Body of pancreas (tissue), 4 donors: ENCODE data around the gene CCL2. TPM values are rescaled to one million over a fixed set of nuclear protein-coding genes. Genes with fewer than 3 reads are reported as not detected.

ENCODE experiments used
- ATAC-seq: fragments of 150-250 bp; one replicate; pipeline ENCODE4 v1.9.1; 2016
- DNase-seq, 4 donors: peaks; one replicate each; pipeline ENCODE4 v3.0.0-alpha.2; 2019
- H3K27ac ChIP-seq, 4 donors: fragments of 200-600 bp; sonication (generic); 1 replicate in 3 of 4; 2 replicates in 1 of 4; pipeline versions ENCODE4 v1.5.1 to v1.6.1; 2016 to 2019; ENCODE audit warnings: mild to moderate bottlenecking in 1 of 4, mixed read lengths in 1 of 4, moderate library complexity in 1 of 4
- H3K27me3 ChIP-seq, 2 donors: fragments of 200-600 bp; sonication (generic); one replicate each; pipeline ENCODE4 v1.6.0; 2016; ENCODE audit warnings: mild to moderate bottlenecking in 1 of 2
- H3K36me3 ChIP-seq, 2 donors: fragments of 200-600 bp; sonication (generic); replicated peaks in 1 of 2; 2 replicates each; pipeline ENCODE4 v1.5.1; 2016; ENCODE audit warnings: low read depth in 2 of 2; ENCODE audit not compliant: insufficient read depth in 1 of 2
- H3K4me1 ChIP-seq: fragments of 200-600 bp; sonication (generic); one replicate; pipeline ENCODE4 v1.6.0; 2016
- H3K4me3 ChIP-seq, 2 donors: fragments of 200-600 bp; sonication (generic); 1 replicate in 1 of 2; 2 replicates in 1 of 2; pipeline ENCODE4 v1.5.1; 2016 to 2019
- H3K9me3 ChIP-seq, 3 donors: fragments of 200-600 bp; sonication (generic); 1 replicate in 2 of 3; 2 replicates in 1 of 3; pipeline ENCODE4 v1.5.1; 2016
- POLR2A ChIP-seq, 3 donors: fragments of 450-650 bp; IDR thresholded peaks; one replicate each; pipeline ENCODE4 v1.6.1; 2016; ENCODE audit warnings: antibody characterized with exemption in 3 of 3, mild to moderate bottlenecking in 2 of 3
- WGBS, 2 donors: methylation state at CpG; one replicate each; pipeline ENCODE4 v1.1.5; 2017; 5-methylcytosine and 5-hydroxymethylcytosine counted together
- intact Hi-C: fragments of 100-400 bp; cut with DNase I; formaldehyde crosslinking; loops from one replicate; pipeline ENCODE4 v1.15.1; 2023
- total RNA-seq, 2 donors: library from RNA; depleted of rRNA; stranded (reverse); fragments of >200 nt; gene quantifications; one replicate each; pipeline ENCODE4 v1.1.0, GENCODE V29; 2016
- TF ChIP-seq, protein P1 (sequence below), 7 experiments: fragments of 450-650 bp in 4 of 7; fragments of 200-600 bp in 3 of 7; sonication (generic) in 3 of 7; IDR thresholded peaks; one replicate each; pipeline ENCODE4 v1.5.1; 2016 to 2019; ENCODE audit warnings: antibody characterized with exemption in 7 of 7

The CCL2 gene
- total RNA-seq, 2 donors from 2014 or later: 34.0 to 49.8 TPM

DNA sequence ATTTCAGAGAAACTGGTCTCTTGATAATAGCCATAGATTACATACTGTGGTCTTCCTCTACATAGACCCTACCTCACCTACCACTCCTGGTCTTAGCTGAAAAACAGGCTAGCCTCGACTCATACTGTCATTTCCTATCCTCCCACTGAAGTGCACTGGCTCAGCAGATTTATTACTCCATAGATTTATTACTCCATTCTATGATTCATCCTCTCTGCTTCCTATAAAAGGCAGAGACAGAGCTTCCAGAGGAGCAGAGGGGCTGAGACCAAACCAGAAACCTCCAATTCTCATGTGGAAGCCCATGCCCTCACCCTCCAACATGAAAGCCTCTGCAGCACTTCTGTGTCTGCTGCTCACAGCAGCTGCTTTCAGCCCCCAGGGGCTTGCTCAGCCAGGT lies 14.9 kb downstream of the CCL2 start, which contains the start of gene CCL7:
CCL7 (plus strand) TSS at position 253 of the 400 bp plus-strand sequence; CDS start at position 323, 70 bp downstream.
- H3K9me3 ChIP-seq: no peaks in the 10 kb centered on the region
- 32 to 35% methylated on average over 1 of the region's 1 CpG for WGBS, 2 donors
- no peak for TF ChIP-seq POLR2A (IDR thresholded peaks at IDR 0.05)
- TF ChIP-seq, protein P1, sequence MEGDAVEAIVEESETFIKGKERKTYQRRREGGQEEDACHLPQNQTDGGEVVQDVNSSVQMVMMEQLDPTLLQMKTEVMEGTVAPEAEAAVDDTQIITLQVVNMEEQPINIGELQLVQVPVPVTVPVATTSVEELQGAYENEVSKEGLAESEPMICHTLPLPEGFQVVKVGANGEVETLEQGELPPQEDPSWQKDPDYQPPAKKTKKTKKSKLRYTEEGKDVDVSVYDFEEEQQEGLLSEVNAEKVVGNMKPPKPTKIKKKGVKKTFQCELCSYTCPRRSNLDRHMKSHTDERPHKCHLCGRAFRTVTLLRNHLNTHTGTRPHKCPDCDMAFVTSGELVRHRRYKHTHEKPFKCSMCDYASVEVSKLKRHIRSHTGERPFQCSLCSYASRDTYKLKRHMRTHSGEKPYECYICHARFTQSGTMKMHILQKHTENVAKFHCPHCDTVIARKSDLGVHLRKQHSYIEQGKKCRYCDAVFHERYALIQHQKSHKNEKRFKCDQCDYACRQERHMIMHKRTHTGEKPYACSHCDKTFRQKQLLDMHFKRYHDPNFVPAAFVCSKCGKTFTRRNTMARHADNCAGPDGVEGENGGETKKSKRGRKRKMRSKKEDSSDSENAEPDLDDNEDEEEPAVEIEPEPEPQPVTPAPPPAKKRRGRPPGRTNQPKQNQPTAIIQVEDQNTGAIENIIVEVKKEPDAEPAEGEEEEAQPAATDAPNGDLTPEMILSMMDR (IDR thresholded peaks at IDR 0.05): no peak
- DNase-seq: no peak
- H3K27ac ChIP-seq: no peak within 1 kb of the TSS
- no peaks in the 10 kb centered on the region for H3K36me3 ChIP-seq
- intact Hi-C loops: no loop called here
- no peak within 1 kb of the TSS for H3K4me3 ChIP-seq
- no peaks in the 10 kb centered on the region for H3K27me3 ChIP-seq
- H3K4me1 ChIP-seq: no peaks in the 10 kb centered on the region
- ATAC-seq: no peak

DNA sequence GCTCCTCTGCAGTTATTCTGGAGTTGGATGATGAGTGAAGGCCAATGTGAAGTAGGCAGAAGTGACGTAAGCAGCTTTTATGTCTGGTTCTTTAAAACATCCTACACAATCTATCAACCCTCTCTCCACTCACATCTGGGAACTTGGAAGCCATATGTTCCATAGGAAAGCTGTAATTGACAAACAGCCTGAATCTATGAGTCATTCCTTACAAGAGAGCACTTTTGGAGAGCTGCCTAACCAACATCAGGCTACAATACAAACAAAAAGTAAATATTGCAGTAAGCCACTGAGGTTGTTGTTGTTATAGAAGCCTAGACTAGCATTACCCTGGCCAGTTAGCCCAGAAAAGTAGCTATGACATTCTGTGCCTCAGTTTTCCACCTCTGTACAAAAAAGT lies 20.8 kb downstream of the CCL2 start:
- Histone ChIP-seq H3K36me3 (no peaks in the 10 kb centered on the region), H3K27ac (no peak overlapping the region), H3K27me3 (no peaks in the 10 kb centered on the region), H3K4me1 (no peaks in the 10 kb centered on the region), H3K4me3 (no peak overlapping the region), H3K9me3 (no peaks in the 10 kb centered on the region)
- no peak for ATAC-seq
- TF ChIP-seq, protein P1 (IDR thresholded peaks at IDR 0.05): no peak
- no peak for TF ChIP-seq POLR2A (IDR thresholded peaks at IDR 0.05)
- no peak for DNase-seq
- intact Hi-C loops: no loop called here
- 0 to 3% methylated on average over 1 of the region's 1 CpG for WGBS, 2 donors

GRCh38 chr17:34276826-34277225 lies 21.7 kb downstream of the CCL2 start:
- no peak for ATAC-seq
- intact Hi-C loops: no loop called here
- Histone ChIP-seq H3K4me1 (no peaks in the 10 kb centered on the region), H3K27ac (no peak overlapping the region), H3K36me3 (no peaks in the 10 kb centered on the region), H3K9me3 (no peaks in the 10 kb centered on the region), H3K4me3 (no peak overlapping the region), H3K27me3 (no peaks in the 10 kb centered on the region)
- DNase-seq: no peak
- WGBS, 2 donors: 37 to 44% methylated on average over 4 of the region's 4 CpGs
- TF ChIP-seq POLR2A (IDR thresholded peaks at IDR 0.05): no peak
- TF ChIP-seq, protein P1 (IDR thresholded peaks at IDR 0.05): no peak

- H3K4me3 ChIP-seq: no peak overlapping the region
- H3K36me3 ChIP-seq: no peaks in the 10 kb centered on the region
- no peaks in the 10 kb centered on the region for H3K9me3 ChIP-seq
- intact Hi-C loops: no loop called here
- H3K27ac ChIP-seq: no peak overlapping the region
- TF ChIP-seq POLR2A (IDR thresholded peaks at IDR 0.05): no peak
- TF ChIP-seq, protein P1 (IDR thresholded peaks at IDR 0.05): no peak
- ATAC-seq (no peak), DNase-seq (no peak)
- no peaks in the 10 kb centered on the region for H3K27me3 ChIP-seq
- 73% methylated on average over 6 of the region's 6 CpGs for WGBS, 2 donors
- no peaks in the 10 kb centered on the region for H3K4me1 ChIP-seq
Measured at GRCh38 chr17:34283571-34283970, 28.5 kb downstream of the CCL2 start.

GRCh38 chr17:34285286-34285792 lies 30.3 kb downstream of the CCL2 start, which contains the start of gene CCL11:
TSS of gene CCL11 (plus strand) at chr17:34285742. CDS start at chr17:34285809, 67 bp downstream.
- no peaks in the 10 kb centered on the region for H3K36me3 ChIP-seq
- no peaks in the 10 kb centered on the region for H3K4me1 ChIP-seq
- H3K27ac ChIP-seq: no peak within 1 kb of the TSS
- H3K27me3 ChIP-seq: no peaks in the 10 kb centered on the region
- no peak for ATAC-seq
- intact Hi-C loops: no loop called here
- no peak for DNase-seq
- no peak within 1 kb of the TSS for H3K4me3 ChIP-seq
- WGBS, 2 donors: 46 to 50% methylated on average over 3 to 4 of the region's 4 CpGs
- no peaks in the 10 kb centered on the region for H3K9me3 ChIP-seq
- TF ChIP-seq, protein P1 (IDR thresholded peaks at IDR 0.05): no peak
- TF ChIP-seq POLR2A (IDR thresholded peaks at IDR 0.05): no peak
